ENCODE data around the gene ERCC3. TPM values are rescaled to one million over a fixed set of nuclear protein-coding genes. Genes with fewer than 3 reads are reported as not detected.

The ERCC3 gene
- total and polyA plus RNA-seq, 2 donors (not counting 1 experiment from before 2014, with no cell fraction given) = 37.7 to 38.2 TPM

DNA sequence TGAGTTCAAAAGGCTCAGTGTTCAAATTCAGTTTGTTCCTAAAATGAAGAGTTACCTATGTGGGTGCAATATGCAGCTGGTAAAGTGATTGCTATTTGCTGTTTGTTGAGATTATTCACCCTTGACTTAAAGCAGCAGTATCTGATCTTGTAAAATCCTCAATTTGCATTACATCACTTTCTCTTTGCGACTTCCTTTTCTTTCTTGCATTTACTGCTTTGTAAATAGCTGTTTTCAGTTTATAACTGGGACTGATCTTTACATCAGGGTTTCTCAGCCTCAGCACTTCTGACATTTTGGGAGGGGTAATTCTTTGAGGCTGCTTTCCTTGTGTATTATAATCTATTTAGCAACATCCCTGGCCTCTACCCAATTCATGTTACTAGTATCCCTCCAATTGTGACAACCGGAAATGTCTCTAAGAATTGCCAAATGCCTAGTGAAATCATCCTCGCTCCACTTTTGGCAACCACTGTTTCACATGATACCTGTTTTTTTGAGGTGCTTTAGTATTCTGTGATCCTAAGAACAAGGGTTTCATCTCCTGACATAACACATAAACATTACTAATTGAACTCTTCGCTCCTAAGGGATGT is 12.1 kb upstream of the ERCC3 start:
- H3K4me2 ChIP-seq (ENCODE audit: extremely low read depth, insufficient read depth, low read length) = no peak overlapping the region
- DNase-seq (ENCODE audit: low read depth in 2 of 2) = peak in 1 of 2 donors; percentile 36
- H3K9ac ChIP-seq (ENCODE audit: insufficient read depth, low read length) = no peak overlapping the region
- no peaks in the 10 kb centered on the region for H4K20me1 ChIP-seq (ENCODE audit: control insufficient read depth, extremely low read depth, insufficient read depth, low read length)
- no peaks in the 10 kb centered on the region for H3K4me1 ChIP-seq (ENCODE audit: control insufficient read depth, extremely low read depth, insufficient read depth, low read length)
- H3K9me3 ChIP-seq (ENCODE audit: control insufficient read depth, insufficient read depth, low read depth, low read length) = no peaks in the 10 kb centered on the region
- H3K36me3 ChIP-seq (ENCODE audit: control insufficient read depth, insufficient read depth, low read length) = no peaks in the 10 kb centered on the region
- H3K27me3 ChIP-seq (ENCODE audit: control insufficient read depth, insufficient read depth, low read length) = no peaks in the 10 kb centered on the region
- H2AFZ ChIP-seq (ENCODE audit: low read length) = no peak overlapping the region
- no peak overlapping the region for H3K4me3 ChIP-seq (replicated peaks in 1 of 4; ENCODE audit: control extremely low read depth in 1 of 4, insufficient read depth in 1 of 4, low read depth in 3 of 4, low read length in 4 of 4)
- TF ChIP-seq, protein P1, sequence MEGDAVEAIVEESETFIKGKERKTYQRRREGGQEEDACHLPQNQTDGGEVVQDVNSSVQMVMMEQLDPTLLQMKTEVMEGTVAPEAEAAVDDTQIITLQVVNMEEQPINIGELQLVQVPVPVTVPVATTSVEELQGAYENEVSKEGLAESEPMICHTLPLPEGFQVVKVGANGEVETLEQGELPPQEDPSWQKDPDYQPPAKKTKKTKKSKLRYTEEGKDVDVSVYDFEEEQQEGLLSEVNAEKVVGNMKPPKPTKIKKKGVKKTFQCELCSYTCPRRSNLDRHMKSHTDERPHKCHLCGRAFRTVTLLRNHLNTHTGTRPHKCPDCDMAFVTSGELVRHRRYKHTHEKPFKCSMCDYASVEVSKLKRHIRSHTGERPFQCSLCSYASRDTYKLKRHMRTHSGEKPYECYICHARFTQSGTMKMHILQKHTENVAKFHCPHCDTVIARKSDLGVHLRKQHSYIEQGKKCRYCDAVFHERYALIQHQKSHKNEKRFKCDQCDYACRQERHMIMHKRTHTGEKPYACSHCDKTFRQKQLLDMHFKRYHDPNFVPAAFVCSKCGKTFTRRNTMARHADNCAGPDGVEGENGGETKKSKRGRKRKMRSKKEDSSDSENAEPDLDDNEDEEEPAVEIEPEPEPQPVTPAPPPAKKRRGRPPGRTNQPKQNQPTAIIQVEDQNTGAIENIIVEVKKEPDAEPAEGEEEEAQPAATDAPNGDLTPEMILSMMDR (conservative IDR thresholded peaks at IDR 0.05 in 1 of 2, IDR thresholded peaks at IDR 0.05 in 1 of 2; ENCODE audit: low read depth in 1 of 2, low read length in 2 of 2) = no peak
- no peak for TF ChIP-seq EZH2 (IDR thresholded peaks at IDR 0.05; ENCODE audit: low read length, missing control alignments)
- no peak overlapping the region for H3K27ac ChIP-seq (ENCODE audit: insufficient read depth, low read length)
- H3K79me2 ChIP-seq (ENCODE audit: control insufficient read depth, insufficient read depth, low read length) = no peaks in the 10 kb centered on the region

DNA sequence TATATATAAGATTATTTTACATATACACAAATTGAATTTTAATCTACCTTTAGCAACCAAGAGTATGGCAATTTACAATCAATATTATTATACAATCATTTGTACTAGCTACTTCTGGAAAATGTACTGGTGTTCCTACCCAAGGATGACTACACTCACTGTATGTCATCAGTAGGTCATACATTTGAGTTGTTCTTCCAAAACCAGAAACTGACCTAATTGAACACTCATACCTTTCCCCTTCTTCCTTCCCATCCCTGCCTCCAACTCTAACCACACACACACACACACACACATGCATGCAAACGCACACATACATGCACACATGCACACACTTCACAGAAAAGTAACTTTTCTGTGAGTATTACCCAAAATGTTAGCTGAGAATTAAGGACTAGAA is 8.2 kb upstream of the ERCC3 start:
- no peaks in the 10 kb centered on the region for H3K79me2 ChIP-seq (ENCODE audit: control insufficient read depth, insufficient read depth, low read length)
- H3K9me3 ChIP-seq (ENCODE audit: control insufficient read depth, insufficient read depth, low read depth, low read length) = no peaks in the 10 kb centered on the region
- peak in 1 of 2 donors; percentile 6 for DNase-seq (ENCODE audit: low read depth in 2 of 2)
- H3K4me3 ChIP-seq (replicated peaks in 1 of 4; ENCODE audit: control extremely low read depth in 1 of 4, insufficient read depth in 1 of 4, low read depth in 3 of 4, low read length in 4 of 4) = no peak overlapping the region
- no peak overlapping the region for H2AFZ ChIP-seq (ENCODE audit: low read length)
- TF ChIP-seq, protein P1 (conservative IDR thresholded peaks at IDR 0.05 in 1 of 2, IDR thresholded peaks at IDR 0.05 in 1 of 2; ENCODE audit: low read depth in 1 of 2, low read length in 2 of 2) = no peak
- no peak for TF ChIP-seq EZH2 (IDR thresholded peaks at IDR 0.05; ENCODE audit: low read length, missing control alignments)
- H4K20me1 ChIP-seq (ENCODE audit: control insufficient read depth, extremely low read depth, insufficient read depth, low read length) = no peaks in the 10 kb centered on the region
- H3K9ac ChIP-seq (ENCODE audit: insufficient read depth, low read length) = no peak overlapping the region
- H3K4me1 ChIP-seq (ENCODE audit: control insufficient read depth, extremely low read depth, insufficient read depth, low read length) = no peaks in the 10 kb centered on the region
- no peaks in the 10 kb centered on the region for H3K27me3 ChIP-seq (ENCODE audit: control insufficient read depth, insufficient read depth, low read length)
- no peaks in the 10 kb centered on the region for H3K36me3 ChIP-seq (ENCODE audit: control insufficient read depth, insufficient read depth, low read length)
- no peak overlapping the region for H3K4me2 ChIP-seq (ENCODE audit: extremely low read depth, insufficient read depth, low read length)
- no peak overlapping the region for H3K27ac ChIP-seq (ENCODE audit: insufficient read depth, low read length)

DNA sequence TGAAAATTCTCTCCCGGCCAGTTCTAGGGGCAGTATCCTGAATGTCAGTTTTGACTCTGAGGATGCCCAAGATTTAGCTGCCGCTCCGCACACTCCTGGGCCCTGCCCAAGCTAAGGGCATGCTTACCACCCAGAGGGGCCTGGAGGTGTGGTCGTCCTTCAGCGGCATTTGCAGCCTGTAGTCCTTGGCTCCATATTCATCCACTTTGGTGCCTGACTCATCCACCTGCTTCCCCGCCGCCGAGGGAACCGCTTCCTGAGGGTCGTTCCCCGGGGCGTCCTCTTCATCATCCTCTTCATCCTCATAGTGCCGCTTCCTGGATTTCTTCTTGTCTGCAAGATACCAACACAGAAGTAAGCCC is 577 bp downstream of the ERCC3 start:
- Histone ChIP-seq H3K4me2 (ENCODE audit: extremely low read depth, insufficient read depth, low read length) (peak overlapping the region; percentile 64), H3K4me1 (ENCODE audit: control insufficient read depth, extremely low read depth, insufficient read depth, low read length) (no peaks in the 10 kb centered on the region), H4K20me1 (ENCODE audit: control insufficient read depth, extremely low read depth, insufficient read depth, low read length) (no peaks in the 10 kb centered on the region), H3K4me3 (replicated peaks in 1 of 4; ENCODE audit: control extremely low read depth in 1 of 4, insufficient read depth in 1 of 4, low read depth in 3 of 4, low read length in 4 of 4) (peak overlapping the region; percentile 74 to 98 (median 96)), H3K79me2 (ENCODE audit: control insufficient read depth, insufficient read depth, low read length) (peaks cover 9% of the 10 kb centered on the region), H2AFZ (ENCODE audit: low read length) (peak overlapping the region; percentile 88), H3K9ac (ENCODE audit: insufficient read depth, low read length) (peak overlapping the region; percentile 87), H3K36me3 (ENCODE audit: control insufficient read depth, insufficient read depth, low read length) (peaks cover 14% of the 10 kb centered on the region), H3K9me3 (ENCODE audit: control insufficient read depth, insufficient read depth, low read depth, low read length) (no peaks in the 10 kb centered on the region), H3K27me3 (ENCODE audit: control insufficient read depth, insufficient read depth, low read length) (no peaks in the 10 kb centered on the region), H3K27ac (ENCODE audit: insufficient read depth, low read length) (peak overlapping the region; percentile 83)
- no peak for TF ChIP-seq EZH2 (IDR thresholded peaks at IDR 0.05; ENCODE audit: low read length, missing control alignments)
- TF ChIP-seq, protein P1 (conservative IDR thresholded peaks at IDR 0.05 in 1 of 2, IDR thresholded peaks at IDR 0.05 in 1 of 2; ENCODE audit: low read depth in 1 of 2, low read length in 2 of 2) = no peak
- peak in 1 of 2 donors; percentile 16 for DNase-seq (ENCODE audit: low read depth in 2 of 2)
